ENCODE results near the gene TMEM256.

Gene TMEM256

DNA sequence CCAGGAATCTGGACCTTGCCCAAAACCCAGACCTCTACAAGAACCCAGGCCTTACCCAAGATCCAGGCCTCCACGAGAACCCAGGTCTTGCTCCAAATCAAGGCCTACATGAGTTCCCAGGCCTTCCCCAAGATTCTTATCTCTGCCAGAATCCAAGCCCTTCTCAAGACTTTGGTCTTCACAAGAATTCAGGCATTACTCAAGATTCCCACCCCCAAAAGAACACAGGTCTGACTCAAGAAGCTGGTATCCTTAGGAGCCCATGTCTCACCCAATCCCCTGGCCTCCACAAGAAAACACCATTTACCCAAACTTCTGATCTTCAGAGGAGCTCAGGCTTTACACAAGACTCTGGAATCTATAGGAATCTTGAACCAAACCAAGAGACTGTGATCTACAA, 27.3 kb upstream of the TMEM256 start:
- no peak for DNase-seq (ENCODE audit: low read depth in 2 of 2, low spot score in 1 of 2)

DNA sequence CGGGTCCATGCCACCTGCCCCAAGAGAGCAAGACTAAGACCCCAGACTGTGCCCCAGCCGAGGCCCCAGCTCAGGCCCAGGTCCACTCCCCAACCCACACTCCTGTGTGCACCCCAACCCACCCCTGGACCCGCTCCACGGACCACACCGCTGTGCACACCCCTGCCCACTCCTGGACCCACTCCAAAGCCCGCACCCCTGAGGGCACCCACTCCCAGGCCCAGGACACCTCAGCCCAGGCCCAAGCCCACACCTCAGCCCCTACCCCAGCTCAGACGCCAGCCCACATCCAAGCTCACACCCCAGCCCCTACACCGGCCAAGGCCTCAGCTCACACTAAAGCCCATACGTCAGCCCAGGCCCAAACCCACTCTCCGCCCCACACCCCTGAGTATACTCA, 25.8 kb upstream of the TMEM256 start:
- DNase-seq (ENCODE audit: low read depth in 2 of 2, low spot score in 1 of 2), result no peak

DNA sequence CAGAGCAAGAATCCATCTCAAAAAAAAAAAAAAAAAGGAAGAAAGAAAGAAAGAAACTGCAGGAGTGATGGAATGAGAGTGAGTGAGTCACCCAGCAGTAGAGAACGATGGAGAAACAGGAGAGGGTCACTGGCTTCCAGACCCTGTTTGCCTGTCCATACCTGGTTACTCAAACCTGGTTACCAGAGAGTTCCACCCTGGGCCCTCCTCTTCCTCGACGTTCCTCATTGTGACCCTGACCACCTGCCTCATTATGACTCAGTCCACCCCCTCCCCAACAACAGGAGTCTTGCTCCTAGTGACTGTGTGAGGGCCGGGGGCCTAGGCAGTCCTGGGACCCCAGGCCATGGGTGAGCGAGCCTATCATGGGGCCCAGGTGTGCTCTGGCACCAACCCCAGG, 24.7 kb upstream of the TMEM256 start, which contains the start of gene SPEM3:
TSS of gene SPEM3 (plus strand) at position 301 of the 400 bp plus-strand sequence. CDS start at position 347, 46 bp downstream.
- no peak for DNase-seq (ENCODE audit: low read depth in 2 of 2, low spot score in 1 of 2)

- DNase-seq (ENCODE audit: low read depth in 2 of 2, low spot score in 1 of 2), result no peak
Observed at GRCh38 chr17:7427549-7427948, 23.7 kb upstream of the TMEM256 start.

- no peak for DNase-seq (ENCODE audit: low read depth in 2 of 2, low spot score in 1 of 2)
Observed at GRCh38 chr17:7426896-7427489, 23.1 kb upstream of the TMEM256 start.

- no peak for DNase-seq (ENCODE audit: low read depth in 2 of 2, low spot score in 1 of 2)
Observed at GRCh38 chr17:7426203-7426863, 22.4 kb upstream of the TMEM256 start.

DNA sequence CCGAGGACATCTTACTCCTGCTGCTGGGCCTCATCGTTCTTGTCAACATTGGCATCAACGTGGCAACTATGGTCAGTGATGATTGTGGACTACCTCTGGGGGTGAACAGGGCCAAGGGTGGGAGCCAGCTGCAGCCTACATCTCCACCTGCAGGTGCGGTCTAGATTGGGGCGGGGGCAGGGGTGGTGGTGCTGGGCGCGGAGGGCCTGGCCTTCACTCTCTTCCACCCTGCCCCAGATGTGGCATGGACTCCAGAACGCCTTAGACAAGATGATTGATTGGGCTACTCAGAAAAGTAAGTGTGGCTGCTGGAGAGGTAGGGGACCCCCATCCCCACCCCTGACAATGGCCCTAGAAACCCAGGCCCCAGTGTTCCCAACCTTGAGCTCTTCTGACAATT, 21.9 kb upstream of the TMEM256 start:
- no peak for DNase-seq (ENCODE audit: low read depth in 2 of 2, low spot score in 1 of 2)

GRCh38 chr17:7425316-7425715, 21.4 kb upstream of the TMEM256 start, which contains the start of gene SPEM2:
SPEM2 (plus strand) TSS chr17:7425616; CDS start chr17:7425689, 73 bp downstream.
- DNase-seq (ENCODE audit: low read depth in 2 of 2, low spot score in 1 of 2), result no peak

DNA sequence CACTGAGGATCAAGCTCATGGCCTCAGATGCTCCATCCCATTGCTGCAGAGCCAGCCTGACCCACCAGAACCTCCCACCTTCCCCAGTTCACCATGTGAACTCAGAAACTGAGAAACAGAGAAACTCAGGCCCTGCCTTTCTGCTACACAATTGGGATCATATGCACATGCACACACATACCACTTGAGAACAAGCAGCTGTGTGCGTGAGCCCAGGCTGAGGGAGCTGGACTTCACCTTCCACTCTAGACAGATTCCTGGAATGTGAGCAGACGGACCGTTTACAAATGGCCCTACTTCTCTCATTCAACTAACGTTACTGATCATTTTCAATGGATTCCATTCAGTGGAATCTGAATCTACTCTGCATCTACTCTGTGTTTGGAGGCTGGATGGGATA, 19.8 kb upstream of the TMEM256 start:
- DNase-seq (ENCODE audit: low read depth in 2 of 2, low spot score in 1 of 2), result no peak

DNA sequence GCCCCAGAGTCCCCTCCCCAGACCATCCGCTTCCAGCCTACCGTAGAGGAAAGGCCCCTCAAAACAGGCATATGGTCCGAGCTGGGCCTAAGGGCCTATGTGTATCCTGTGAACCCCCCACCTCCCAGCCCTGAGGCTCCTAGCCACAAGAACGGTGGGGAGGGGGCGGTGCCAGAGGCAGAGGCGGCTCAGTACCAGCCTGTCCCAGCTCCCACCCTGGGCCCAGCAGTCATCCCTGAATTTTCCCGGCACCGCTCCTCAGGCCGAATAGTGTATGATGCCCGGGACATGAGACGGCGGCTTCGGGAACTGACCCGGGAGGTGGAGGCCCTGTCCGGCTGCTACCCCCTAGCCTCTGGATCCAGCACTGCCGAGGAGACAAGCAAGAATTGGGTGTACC, 17.3 kb upstream of the TMEM256 start:
- no peak for DNase-seq (ENCODE audit: low read depth in 2 of 2, low spot score in 1 of 2)

DNA sequence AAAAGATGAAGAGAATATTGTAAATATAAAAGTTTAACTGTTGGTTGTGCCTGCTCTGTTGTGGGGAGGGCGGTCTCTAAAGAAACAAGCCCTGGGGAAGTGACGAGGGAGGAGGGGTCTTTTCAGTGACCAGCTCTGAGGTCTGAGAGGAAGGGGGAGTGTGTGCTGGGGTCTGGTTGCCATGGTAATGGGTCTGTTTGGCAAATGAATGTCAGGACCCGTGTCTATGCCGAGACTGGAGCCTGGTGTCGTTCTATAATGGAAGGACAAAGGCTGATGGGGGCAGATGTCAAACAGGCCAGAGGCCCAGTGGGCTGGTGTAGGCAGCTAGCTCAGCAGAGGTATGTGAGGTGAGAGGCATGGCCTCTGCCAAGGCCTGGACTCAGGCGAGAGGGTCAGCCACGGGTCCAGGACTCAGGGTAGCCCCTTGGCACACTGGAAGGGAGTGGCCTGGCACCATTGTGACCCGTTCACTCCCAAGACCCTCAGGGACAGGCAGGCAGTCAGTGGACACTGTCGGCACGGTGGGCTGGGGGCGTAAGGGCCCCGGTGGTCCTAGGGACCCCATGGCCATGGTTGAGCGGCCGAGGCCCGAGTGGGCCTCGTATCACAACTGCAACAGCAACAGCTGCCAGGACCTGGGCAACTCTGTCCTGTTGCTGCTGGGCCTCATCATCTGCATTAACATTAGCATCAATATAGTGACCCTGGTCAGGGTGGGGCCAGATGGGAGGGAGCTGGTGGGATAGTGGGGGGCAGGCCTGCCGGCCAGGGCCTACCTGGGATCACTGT, 16.1 kb upstream of the TMEM256 start, which contains the start of gene SPEM1:
TSS of gene SPEM1 (plus strand) at position 506 of the 792 bp plus-strand sequence. CDS start at position 567, 61 bp downstream.
- DNase-seq (ENCODE audit: low read depth in 2 of 2, low spot score in 1 of 2), result no peak

DNA sequence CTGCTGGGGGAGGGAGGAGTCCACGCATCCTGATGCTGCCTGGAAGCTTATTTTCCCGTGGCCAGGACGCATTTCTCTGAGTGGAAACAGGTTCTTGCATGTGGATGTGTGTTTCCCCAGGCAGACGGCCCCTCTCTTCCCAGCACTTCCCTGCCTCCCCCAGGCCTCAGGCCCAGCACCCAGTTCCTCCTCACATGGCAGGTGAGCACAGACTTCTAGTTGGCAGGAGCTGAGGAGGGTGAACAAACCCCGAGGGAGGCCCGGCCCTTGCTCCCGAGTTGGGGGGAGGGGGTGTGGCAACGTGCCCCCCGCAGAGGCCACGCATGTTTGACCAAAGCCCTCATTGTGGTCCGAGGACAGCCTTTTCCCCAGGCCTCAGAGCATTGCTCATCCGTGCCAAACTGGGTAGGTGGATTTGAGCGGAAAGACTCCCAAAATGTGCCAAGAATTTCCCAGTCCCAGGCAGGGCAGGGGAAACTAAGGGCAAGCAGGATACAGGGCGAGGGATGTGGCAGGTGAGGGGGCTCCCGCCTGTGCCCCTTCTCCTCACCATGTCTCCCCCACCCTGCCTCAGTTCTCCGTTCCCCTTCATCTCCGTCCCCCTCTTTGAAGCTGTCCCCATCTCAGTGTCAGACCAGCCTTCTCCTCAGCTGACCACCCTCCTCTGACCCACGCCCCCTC, 14.7 kb upstream of the TMEM256 start:
- DNase-seq (ENCODE audit: low read depth in 2 of 2, low spot score in 1 of 2), result no peak

- DNase-seq (ENCODE audit: low read depth in 2 of 2, low spot score in 1 of 2), result no peak
Observed at GRCh38 chr17:7417056-7417655, 13.3 kb upstream of the TMEM256 start.

- no peak for DNase-seq (ENCODE audit: low read depth in 2 of 2, low spot score in 1 of 2)
Observed at GRCh38 chr17:7416323-7416722, 12.4 kb upstream of the TMEM256 start.

DNA sequence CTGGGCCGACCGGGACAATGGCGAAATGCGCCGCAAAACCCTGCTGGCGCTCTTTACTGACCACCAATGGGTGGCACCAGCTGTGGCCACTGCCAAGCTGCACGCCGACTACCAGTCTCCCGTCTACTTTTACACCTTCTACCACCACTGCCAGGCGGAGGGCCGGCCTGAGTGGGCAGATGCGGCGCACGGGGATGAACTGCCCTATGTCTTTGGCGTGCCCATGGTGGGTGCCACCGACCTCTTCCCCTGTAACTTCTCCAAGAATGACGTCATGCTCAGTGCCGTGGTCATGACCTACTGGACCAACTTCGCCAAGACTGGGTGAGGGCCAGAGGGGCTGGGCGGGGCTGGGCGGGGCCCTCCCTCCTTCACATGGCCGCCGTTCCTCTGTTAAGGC, 11.9 kb upstream of the TMEM256 start:
- no peak for DNase-seq (ENCODE audit: low read depth in 2 of 2, low spot score in 1 of 2)

DNA sequence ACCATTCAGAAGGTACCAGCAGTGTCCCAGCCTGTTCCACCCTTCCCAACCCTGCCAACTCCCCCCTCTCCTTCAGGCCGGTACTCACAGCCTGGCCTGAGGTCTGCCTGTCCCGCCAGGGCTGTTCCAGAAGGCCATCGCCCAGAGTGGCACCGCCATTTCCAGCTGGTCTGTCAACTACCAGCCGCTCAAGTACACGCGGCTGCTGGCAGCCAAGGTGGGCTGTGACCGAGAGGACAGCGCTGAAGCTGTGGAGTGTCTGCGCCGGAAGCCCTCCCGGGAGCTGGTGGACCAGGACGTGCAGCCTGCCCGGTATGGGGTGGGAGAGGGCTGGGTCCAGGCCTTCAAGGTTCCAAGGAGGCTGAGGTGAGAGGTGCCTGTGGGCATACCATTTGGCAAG, 10.9 kb upstream of the TMEM256 start:
- DNase-seq (ENCODE audit: low read depth in 2 of 2, low spot score in 1 of 2), result no peak

GRCh38 chr17:7413346-7413985, 9.6 kb upstream of the TMEM256 start:
- DNase-seq (ENCODE audit: low read depth in 2 of 2, low spot score in 1 of 2), result no peak

DNA sequence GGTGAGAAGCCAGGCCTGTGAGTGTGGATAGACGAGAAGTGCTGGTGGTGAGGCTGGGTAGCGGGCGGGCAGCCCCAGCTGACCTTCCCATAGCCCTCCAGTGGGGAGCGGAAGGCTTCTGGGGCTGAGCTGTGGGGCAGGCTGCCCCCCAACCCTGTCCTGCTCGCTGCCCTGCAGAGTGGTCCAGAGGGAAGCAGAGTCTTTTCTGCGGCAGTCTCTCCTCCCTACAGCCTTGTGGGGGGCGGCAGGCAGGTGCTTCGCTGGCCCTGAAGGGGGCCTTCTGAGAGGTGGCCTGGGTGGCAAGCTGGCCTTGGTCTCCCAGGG, 7.5 kb upstream of the TMEM256 start:
- DNase-seq (ENCODE audit: low read depth in 2 of 2, low spot score in 1 of 2), result no peak

GRCh38 chr17:7410634-7411426, 6.9 kb upstream of the TMEM256 start:
- no peak for DNase-seq (ENCODE audit: low read depth in 2 of 2, low spot score in 1 of 2)

GRCh38 chr17:7409716-7410115, 5.8 kb upstream of the TMEM256 start:
- no peak for DNase-seq (ENCODE audit: low read depth in 2 of 2, low spot score in 1 of 2)

All from stimulated activated CD8-positive, alpha-beta memory T cell treated with anti-CD3 and anti-CD28 coated beads, Interleukin-4, amount 100 ng/mL, for 4 hours (primary cell).